Keratinocyte (primary cell): ENCODE measurements around the gene AKAP6.

ENCODE experiments used
- EZH2 ChIP-seq: IDR thresholded peaks from one replicate; pipeline ENCODE4 v1.6.1; 2012; ENCODE audit warnings: inconsistent platforms, mild to moderate bottlenecking, low read length, moderate library complexity
- TF ChIP-seq, protein P1 (sequence below), 3 experiments: IDR thresholded peaks in 1 of 3; conservative IDR thresholded peaks in 1 of 3; optimal IDR thresholded peaks in 1 of 3; 2 replicates in 2 of 3; 3 replicates in 1 of 3; pipeline versions ENCODE3 to v1.5.1; 2011; ENCODE audit warnings: low read length in 3 of 3, mild to moderate bottlenecking in 3 of 3, moderate library complexity in 2 of 3, control low read depth in 1 of 3, inconsistent platforms in 1 of 3; ENCODE audit not compliant: insufficient read depth in 2 of 3; ENCODE audit errors: extremely low read depth in 1 of 3

DNA sequence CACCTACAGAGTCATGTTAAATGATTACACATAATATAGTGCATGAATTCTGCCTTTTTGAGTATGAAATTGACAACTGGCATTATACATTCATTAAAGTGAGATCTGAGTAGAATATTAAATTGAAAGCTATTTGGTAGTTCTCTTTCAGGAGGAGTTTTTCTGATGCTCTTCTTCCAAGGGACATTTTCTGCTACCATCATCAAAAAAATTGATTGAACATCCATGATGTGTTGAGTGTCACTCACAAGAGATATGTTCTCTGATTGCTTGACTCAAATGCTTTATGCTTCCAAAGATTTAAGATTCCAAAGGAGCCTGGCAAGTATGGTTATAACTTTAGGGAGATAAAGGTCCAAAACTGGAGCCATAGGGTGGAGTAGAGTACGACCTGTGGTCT is 64.9 kb downstream of the AKAP6 start:
- TF ChIP-seq, protein P1, sequence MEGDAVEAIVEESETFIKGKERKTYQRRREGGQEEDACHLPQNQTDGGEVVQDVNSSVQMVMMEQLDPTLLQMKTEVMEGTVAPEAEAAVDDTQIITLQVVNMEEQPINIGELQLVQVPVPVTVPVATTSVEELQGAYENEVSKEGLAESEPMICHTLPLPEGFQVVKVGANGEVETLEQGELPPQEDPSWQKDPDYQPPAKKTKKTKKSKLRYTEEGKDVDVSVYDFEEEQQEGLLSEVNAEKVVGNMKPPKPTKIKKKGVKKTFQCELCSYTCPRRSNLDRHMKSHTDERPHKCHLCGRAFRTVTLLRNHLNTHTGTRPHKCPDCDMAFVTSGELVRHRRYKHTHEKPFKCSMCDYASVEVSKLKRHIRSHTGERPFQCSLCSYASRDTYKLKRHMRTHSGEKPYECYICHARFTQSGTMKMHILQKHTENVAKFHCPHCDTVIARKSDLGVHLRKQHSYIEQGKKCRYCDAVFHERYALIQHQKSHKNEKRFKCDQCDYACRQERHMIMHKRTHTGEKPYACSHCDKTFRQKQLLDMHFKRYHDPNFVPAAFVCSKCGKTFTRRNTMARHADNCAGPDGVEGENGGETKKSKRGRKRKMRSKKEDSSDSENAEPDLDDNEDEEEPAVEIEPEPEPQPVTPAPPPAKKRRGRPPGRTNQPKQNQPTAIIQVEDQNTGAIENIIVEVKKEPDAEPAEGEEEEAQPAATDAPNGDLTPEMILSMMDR (optimal IDR thresholded peaks at IDR 0.05 in 1 of 3, IDR thresholded peaks at IDR 0.05 in 1 of 3, conservative IDR thresholded peaks at IDR 0.05 in 1 of 3; ENCODE audit: extremely low read depth in 1 of 3, insufficient read depth in 2 of 3, low read length in 3 of 3): no peak
- no peak for TF ChIP-seq EZH2
